Gastrocnemius medialis (tissue), 4 donors: ENCODE measurements around the gene ACTL6B. TPM values are rescaled to one million over a fixed set of nuclear protein-coding genes. Genes with fewer than 3 reads are reported as not detected.

ENCODE experiments used
- ATAC-seq, 2 donors: fragments of 150-250 bp; one replicate each; pipeline ENCODE4 v1.9.1; 2016
- DNase-seq, 2 donors: peaks; one replicate each; pipeline ENCODE4 v3.0.0-alpha.2; 2019
- H3K27ac ChIP-seq, 4 donors: fragments of 200-600 bp; sonication (generic); 1 replicate in 1 of 4; 2 replicates in 3 of 4; pipeline ENCODE4 v1.5.1; 2016 to 2018; ENCODE audit warnings: mild to moderate bottlenecking in 2 of 4, moderate library complexity in 1 of 4
- H3K27me3 ChIP-seq, 3 donors: fragments of 200-600 bp; sonication (generic) in 2 of 3; 1 replicate in 1 of 3; 2 replicates in 2 of 3; pipeline versions ENCODE4 v1.5.1 to v1.6.0; 2016 to 2019; ENCODE audit warnings: mild to moderate bottlenecking in 1 of 3, moderate library complexity in 1 of 3
- H3K36me3 ChIP-seq, 2 donors: fragments of 200-600 bp; sonication (generic) in 1 of 2; one replicate each; pipeline ENCODE4 v1.5.1; 2017 to 2018
- H3K4me1 ChIP-seq, 2 donors: fragments of 200-600 bp; sonication (generic) in 1 of 2; one replicate each; pipeline ENCODE4 v1.5.1; 2016 to 2017; ENCODE audit warnings: mild to moderate bottlenecking in 2 of 2
- H3K4me3 ChIP-seq, 4 donors: fragments of 200-600 bp; sonication (generic) in 3 of 4; 1 replicate in 1 of 4; 2 replicates in 3 of 4; pipeline ENCODE4 v1.5.1; 2016 to 2019; ENCODE audit warnings: mild to moderate bottlenecking in 2 of 4
- H3K9me3 ChIP-seq, 3 donors: fragments of 200-600 bp; sonication (generic) in 2 of 3; 1 replicate in 1 of 3; 2 replicates in 2 of 3; pipeline ENCODE4 v1.5.1; 2016 to 2019
- POLR2A ChIP-seq, 2 donors: fragments of 450-650 bp; IDR thresholded peaks; one replicate each; pipeline ENCODE4 v1.6.1; 2017; ENCODE audit warnings: antibody characterized with exemption in 2 of 2, mild to moderate bottlenecking in 2 of 2, moderate library complexity in 2 of 2
- in situ Hi-C, 4 donors: fragments of 200-750 bp; cut with MboI; loops; one replicate each; pipeline versions ENCODE4 v1.15.0 to v1.8.0; 2017; ENCODE audit warnings: low sequenced_read_pairs in 4 of 4
- intact Hi-C: fragments of 100-400 bp; cut with DNase I; formaldehyde crosslinking; loops from one replicate; pipeline ENCODE4 v1.15.1; 2023; ENCODE audit warnings: low total_unique reads
- total RNA-seq, 4 donors: library from RNA; depleted of rRNA; stranded (reverse); fragments of >200 nt; gene quantifications; one replicate each; pipeline versions ENCODE4 v1.1.0 to v1.2.3, GENCODE V29; 2016
- TF ChIP-seq, protein P1 (sequence below), 5 experiments: fragments of 450-650 bp in 3 of 5; fragments of 200-600 bp in 2 of 5; sonication (generic) in 2 of 5; IDR thresholded peaks in 4 of 5; conservative IDR thresholded peaks in 1 of 5; 1 replicate in 4 of 5; 2 replicates in 1 of 5; pipeline ENCODE4 v1.5.1; 2016 to 2019; ENCODE audit warnings: antibody characterized with exemption in 5 of 5, mild to moderate bottlenecking in 3 of 5, moderate library complexity in 3 of 5

Gene ACTL6B
- total RNA-seq, 4 donors from 2014 or later = not detected

DNA sequence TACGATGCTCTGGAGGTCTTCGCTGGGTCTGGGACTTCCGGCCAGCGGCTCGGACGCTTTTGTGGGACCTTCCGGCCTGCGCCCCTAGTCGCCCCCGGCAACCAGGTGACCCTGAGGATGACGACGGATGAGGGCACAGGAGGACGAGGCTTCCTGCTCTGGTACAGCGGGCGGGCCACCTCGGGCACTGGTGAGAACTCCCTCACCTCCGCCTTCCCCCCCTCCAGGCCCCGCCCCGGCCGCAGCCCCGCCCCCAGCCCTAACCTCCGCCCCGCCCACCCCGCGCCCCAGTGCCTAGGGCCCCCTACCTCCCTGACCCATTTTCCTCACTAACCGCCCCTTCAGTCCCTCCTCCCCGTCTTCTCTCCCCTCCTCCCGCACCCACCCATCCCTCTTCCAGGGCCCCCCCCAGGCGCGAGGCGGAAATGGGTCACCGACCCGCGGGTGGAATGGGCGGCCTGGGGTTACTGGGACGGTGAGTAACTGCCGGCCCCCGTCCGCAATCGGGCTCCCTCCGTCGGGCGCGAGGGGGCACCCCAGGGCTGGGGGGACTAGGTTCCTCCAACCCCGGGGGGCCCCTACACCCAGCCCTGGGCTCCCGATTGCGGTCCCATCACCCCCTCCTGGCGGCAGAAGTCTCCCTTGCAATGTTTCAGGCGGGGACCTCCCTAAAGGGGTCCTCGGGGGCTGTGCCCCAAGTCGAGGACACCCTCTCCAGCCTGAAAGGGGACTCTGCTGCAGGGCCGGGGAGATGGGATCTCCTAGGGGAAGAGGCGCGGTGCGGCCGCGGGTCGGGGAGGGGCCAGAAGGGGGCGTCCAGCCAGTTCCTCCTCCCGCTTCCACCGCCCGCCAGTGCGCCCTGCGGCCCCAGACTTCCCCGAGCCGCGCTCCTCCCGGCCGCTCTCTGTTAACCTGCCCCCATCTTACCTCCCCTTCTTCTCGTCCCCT is 51.9 kb downstream of the ACTL6B start:
- intact Hi-C loops (loop anchor here (2.0 to 10.0 kb wide), 2 partner anchors 18 to 1470 kb away; partner anchors contain the start of genes FBXO24 and LRCH4), in situ Hi-C loops (no loop called here)
- peak overlapping the region; percentile 74 to 85 (median 77) for H3K27ac ChIP-seq
- H3K9me3 ChIP-seq = no peaks in the 10 kb centered on the region
- peaks cover 4 to 13% of the 10 kb centered on the region in 2 donors for H3K4me1 ChIP-seq
- peaks cover 0 to 15% (median 8%) of the 10 kb centered on the region in 3 donors for H3K27me3 ChIP-seq
- peak; percentile 38 to 51 for DNase-seq
- TF ChIP-seq, protein P1, sequence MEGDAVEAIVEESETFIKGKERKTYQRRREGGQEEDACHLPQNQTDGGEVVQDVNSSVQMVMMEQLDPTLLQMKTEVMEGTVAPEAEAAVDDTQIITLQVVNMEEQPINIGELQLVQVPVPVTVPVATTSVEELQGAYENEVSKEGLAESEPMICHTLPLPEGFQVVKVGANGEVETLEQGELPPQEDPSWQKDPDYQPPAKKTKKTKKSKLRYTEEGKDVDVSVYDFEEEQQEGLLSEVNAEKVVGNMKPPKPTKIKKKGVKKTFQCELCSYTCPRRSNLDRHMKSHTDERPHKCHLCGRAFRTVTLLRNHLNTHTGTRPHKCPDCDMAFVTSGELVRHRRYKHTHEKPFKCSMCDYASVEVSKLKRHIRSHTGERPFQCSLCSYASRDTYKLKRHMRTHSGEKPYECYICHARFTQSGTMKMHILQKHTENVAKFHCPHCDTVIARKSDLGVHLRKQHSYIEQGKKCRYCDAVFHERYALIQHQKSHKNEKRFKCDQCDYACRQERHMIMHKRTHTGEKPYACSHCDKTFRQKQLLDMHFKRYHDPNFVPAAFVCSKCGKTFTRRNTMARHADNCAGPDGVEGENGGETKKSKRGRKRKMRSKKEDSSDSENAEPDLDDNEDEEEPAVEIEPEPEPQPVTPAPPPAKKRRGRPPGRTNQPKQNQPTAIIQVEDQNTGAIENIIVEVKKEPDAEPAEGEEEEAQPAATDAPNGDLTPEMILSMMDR (IDR thresholded peaks at IDR 0.05 in 4 of 5, conservative IDR thresholded peaks at IDR 0.05 in 1 of 5) = peak in 4 of 5 experiments; percentile 37 to 55 (median 44)
- TF ChIP-seq POLR2A (IDR thresholded peaks at IDR 0.05) = peak; percentile 10 to 12
- H3K36me3 ChIP-seq = no peaks in the 10 kb centered on the region
- peak overlapping the region; percentile 75 to 99 (median 89) for H3K4me3 ChIP-seq
- ATAC-seq = peak; percentile 69 to 80

GRCh38 chr7:100603726-100604027 is 52.6 kb downstream of the ACTL6B start:
- Histone ChIP-seq H3K27ac (peak overlapping the region; percentile 74 to 85 (median 77)), H3K27me3 (peaks cover 0 to 15% (median 8%) of the 10 kb centered on the region in 3 donors), H3K4me1 (peaks cover 4 to 13% of the 10 kb centered on the region in 2 donors), H3K9me3 (no peaks in the 10 kb centered on the region), H3K4me3 (peak overlapping the region; percentile 75 to 99 (median 89)), H3K36me3 (no peaks in the 10 kb centered on the region)
- intact Hi-C loops = loop anchor here (2.0 to 10.0 kb wide), 2 partner anchors 17 to 1471 kb away; partner anchors contain the start of genes FBXO24 and LRCH4
- in situ Hi-C loops = no loop called here
- DNase-seq = no peak
- no peak for TF ChIP-seq POLR2A (IDR thresholded peaks at IDR 0.05)
- TF ChIP-seq, protein P1 (IDR thresholded peaks at IDR 0.05 in 4 of 5, conservative IDR thresholded peaks at IDR 0.05 in 1 of 5) = no peak
- ATAC-seq = peak; percentile 5 to 12

DNA sequence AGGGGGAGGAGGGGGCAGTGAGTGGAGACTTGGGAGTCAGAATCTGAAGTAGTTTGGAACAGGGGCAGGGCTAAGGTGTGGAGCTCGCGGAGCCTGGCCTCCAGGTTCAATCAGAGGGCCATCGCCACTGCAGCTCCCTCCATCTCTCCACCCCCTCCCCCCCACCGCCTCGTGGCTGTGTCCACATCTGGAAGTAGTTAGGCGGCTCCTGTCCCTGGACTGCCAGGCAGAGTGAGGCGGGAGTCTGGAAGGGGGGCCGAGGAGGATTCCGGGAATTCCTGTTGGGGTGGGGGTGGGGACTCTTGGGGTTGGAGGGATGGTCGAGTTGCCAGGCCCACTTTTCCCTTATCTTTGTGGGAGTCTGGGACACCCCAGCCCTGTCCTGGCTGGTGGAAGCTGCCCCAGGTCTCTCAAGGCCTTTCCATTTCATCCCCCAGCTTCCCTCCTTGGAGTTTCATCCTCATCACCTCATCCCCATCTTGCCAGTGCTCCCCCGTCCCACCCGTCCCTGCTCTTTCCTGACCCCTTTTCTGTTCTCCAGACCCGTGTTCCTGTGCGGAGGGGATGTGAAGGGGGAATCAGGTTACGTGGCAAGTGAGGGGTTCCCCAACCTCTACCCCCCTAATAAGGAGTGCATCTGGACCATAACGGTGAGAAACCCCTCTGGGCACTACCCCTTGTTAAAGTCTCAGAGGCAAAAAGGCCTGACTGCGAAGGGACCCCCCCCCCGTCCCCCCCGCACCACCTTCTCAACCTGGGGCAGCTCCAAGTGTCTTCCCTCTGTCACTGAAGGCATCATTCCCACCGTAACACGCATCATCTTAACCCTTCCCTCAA is 53.1 kb downstream of the ACTL6B start:
- peak overlapping the region; percentile 75 to 99 (median 89) for H3K4me3 ChIP-seq
- peaks cover 0 to 15% (median 8%) of the 10 kb centered on the region in 3 donors for H3K27me3 ChIP-seq
- H3K36me3 ChIP-seq = no peaks in the 10 kb centered on the region
- in situ Hi-C loops (no loop called here), intact Hi-C loops (loop anchor here (10.0 kb wide), 1 partner anchor 1472 kb away; no protein-coding TSS in a partner anchor)
- peak overlapping the region; percentile 74 to 85 (median 77) for H3K27ac ChIP-seq
- DNase-seq = peak; percentile 47 to 60
- peaks cover 4 to 13% of the 10 kb centered on the region in 2 donors for H3K4me1 ChIP-seq
- no peak for ATAC-seq
- no peak for TF ChIP-seq POLR2A (IDR thresholded peaks at IDR 0.05)
- TF ChIP-seq, protein P1 (IDR thresholded peaks at IDR 0.05 in 4 of 5, conservative IDR thresholded peaks at IDR 0.05 in 1 of 5) = no peak
- no peaks in the 10 kb centered on the region for H3K9me3 ChIP-seq

- no peaks in the 10 kb centered on the region for H3K9me3 ChIP-seq
- peaks cover 4 to 13% of the 10 kb centered on the region in 2 donors for H3K4me1 ChIP-seq
- in situ Hi-C loops (no loop called here), intact Hi-C loops (loop anchor here (10.0 kb wide), 1 partner anchor 1474 kb away; no protein-coding TSS in a partner anchor)
- no peak overlapping the region for H3K4me3 ChIP-seq
- no peak overlapping the region for H3K27ac ChIP-seq
- TF ChIP-seq POLR2A (IDR thresholded peaks at IDR 0.05) = no peak
- TF ChIP-seq, protein P1 (IDR thresholded peaks at IDR 0.05 in 4 of 5, conservative IDR thresholded peaks at IDR 0.05 in 1 of 5) = no peak
- H3K27me3 ChIP-seq = peaks cover 0 to 15% (median 8%) of the 10 kb centered on the region in 3 donors
- DNase-seq = no peak
- H3K36me3 ChIP-seq = no peaks in the 10 kb centered on the region
- no peak for ATAC-seq
These were observed 55.6 kb downstream of the ACTL6B start for GRCh38 chr7:100600730-100601038.
